WTC11 (cell line): ENCODE measurements around the gene ZNF266.

Source experiments
- CREB1 ChIP-seq: sonication (generic); formaldehyde crosslinking; IDR thresholded peaks from 2 replicates; pipeline ENCODE4 v1.8.0; 2023; ENCODE audit warnings: mild to moderate bottlenecking, missing genetic modification reagents
- FOXJ3 ChIP-seq: sonication (generic); formaldehyde crosslinking; IDR thresholded peaks from 2 replicates; pipeline ENCODE4 v1.9.0; 2021; ENCODE audit warnings: missing genetic modification reagents, mild to moderate bottlenecking, borderline replicate concordance
- NR2C2 ChIP-seq: sonication (generic); formaldehyde crosslinking; IDR thresholded peaks from 2 replicates; pipeline ENCODE4 v1.8.0; 2022; ENCODE audit warnings: mild to moderate bottlenecking, missing genetic modification reagents
- NR3C1 ChIP-seq: sonication (generic); formaldehyde crosslinking; conservative IDR thresholded peaks from 2 replicates; pipeline ENCODE4 v1.8.1; 2023; ENCODE audit warnings: low read depth, mild to moderate bottlenecking, missing genetic modification reagents
- TP53 ChIP-seq: sonication (generic); formaldehyde crosslinking; IDR thresholded peaks from 2 replicates; pipeline ENCODE4 v1.8.1; 2023; ENCODE audit warnings: mild to moderate bottlenecking, missing genetic modification reagents
- ZMAT4 ChIP-seq: fragments of 250-450 bp; sonication (Bioruptor Pico); IDR thresholded peaks from 2 replicates; pipeline ENCODE4 v1.9.0; 2021; ENCODE audit warnings: mild to moderate bottlenecking
- ZNF121 ChIP-seq: sonication (generic); formaldehyde crosslinking; IDR thresholded peaks from 2 replicates; pipeline ENCODE4 v1.8.0; 2023; ENCODE audit warnings: missing genetic modification reagents
- ZNF423 ChIP-seq: fragments of 250-450 bp; sonication (Bioruptor Pico); IDR thresholded peaks from 2 replicates; pipeline ENCODE4 v2.1.2; 2022; ENCODE audit warnings: mild to moderate bottlenecking, moderate library complexity
- TF ChIP-seq, protein P1 (sequence below): fragments of 200-600 bp; IDR thresholded peaks from 2 replicates; pipeline ENCODE4 v1.8.0; 2022; ENCODE audit warnings: antibody characterized with exemption
- TF ChIP-seq, protein P2 (sequence below): sonication (generic); formaldehyde crosslinking; conservative IDR thresholded peaks from 2 replicates; pipeline ENCODE4 v1.8.1; 2022; ENCODE audit warnings: mild to moderate bottlenecking, missing genetic modification reagents

GRCh38 chr19:9427941-9428340 is 7.4 kb downstream of the ZNF266 start:
- TF ChIP-seq ZNF423 (CRISPR knock-in tag) (no peak), CREB1 (CRISPR knock-in tag) (no peak), FOXJ3 (CRISPR knock-in tag) (no peak), NR2C2 (CRISPR knock-in tag) (no peak), TP53 (no peak), ZNF121 (CRISPR knock-in tag) (no peak), NR3C1 (no peak), ZMAT4 (CRISPR knock-in tag) (no peak)
- TF ChIP-seq, protein P1, sequence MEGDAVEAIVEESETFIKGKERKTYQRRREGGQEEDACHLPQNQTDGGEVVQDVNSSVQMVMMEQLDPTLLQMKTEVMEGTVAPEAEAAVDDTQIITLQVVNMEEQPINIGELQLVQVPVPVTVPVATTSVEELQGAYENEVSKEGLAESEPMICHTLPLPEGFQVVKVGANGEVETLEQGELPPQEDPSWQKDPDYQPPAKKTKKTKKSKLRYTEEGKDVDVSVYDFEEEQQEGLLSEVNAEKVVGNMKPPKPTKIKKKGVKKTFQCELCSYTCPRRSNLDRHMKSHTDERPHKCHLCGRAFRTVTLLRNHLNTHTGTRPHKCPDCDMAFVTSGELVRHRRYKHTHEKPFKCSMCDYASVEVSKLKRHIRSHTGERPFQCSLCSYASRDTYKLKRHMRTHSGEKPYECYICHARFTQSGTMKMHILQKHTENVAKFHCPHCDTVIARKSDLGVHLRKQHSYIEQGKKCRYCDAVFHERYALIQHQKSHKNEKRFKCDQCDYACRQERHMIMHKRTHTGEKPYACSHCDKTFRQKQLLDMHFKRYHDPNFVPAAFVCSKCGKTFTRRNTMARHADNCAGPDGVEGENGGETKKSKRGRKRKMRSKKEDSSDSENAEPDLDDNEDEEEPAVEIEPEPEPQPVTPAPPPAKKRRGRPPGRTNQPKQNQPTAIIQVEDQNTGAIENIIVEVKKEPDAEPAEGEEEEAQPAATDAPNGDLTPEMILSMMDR: no peak
- TF ChIP-seq, protein P2, sequence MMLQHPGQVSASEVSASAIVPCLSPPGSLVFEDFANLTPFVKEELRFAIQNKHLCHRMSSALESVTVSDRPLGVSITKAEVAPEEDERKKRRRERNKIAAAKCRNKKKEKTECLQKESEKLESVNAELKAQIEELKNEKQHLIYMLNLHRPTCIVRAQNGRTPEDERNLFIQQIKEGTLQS: no peak
